SW 1271 (cell line): ENCODE results near the gene FCN3.
"Not testable (repeated sequence)": the region's sequence is repeated elsewhere in the genome, so short reads cannot be mapped to it uniquely, and the experiment has no call there.

Experiments used
- DNase-seq, 2 experiments: peaks; one replicate each; lab custom pipeline; 2025; lab: John Stamatoyannopoulos, UW

Gene FCN3

GRCh38 chr1:27374362-27375086 is at the start of gene FCN3:
Gene FCN3 (minus strand): TSS chr1:27374824. CDS start chr1:27374818, 6 bp downstream.
- no peak for DNase-seq

GRCh38 chr1:27423709-27424108 is 49.1 kb upstream of the FCN3 start:
- no peak for DNase-seq

GRCh38 chr1:27418326-27419185 is 43.9 kb upstream of the FCN3 start:
- no peak for DNase-seq

- DNase-seq: no peak
Observed at GRCh38 chr1:27417713-27418112, 43.1 kb upstream of the FCN3 start.

- DNase-seq: peak in 1 of 2 experiments; percentile 52
Observed at GRCh38 chr1:27416387-27417111, 41.9 kb upstream of the FCN3 start.

GRCh38 chr1:27414091-27414490 is 39.5 kb upstream of the FCN3 start:
- no peak for DNase-seq

- no peak for DNase-seq
Observed at GRCh38 chr1:27413004-27413403, 38.4 kb upstream of the FCN3 start.

GRCh38 chr1:27412502-27412901 is 37.9 kb upstream of the FCN3 start:
- DNase-seq: no peak

- DNase-seq: no peak
Observed at GRCh38 chr1:27410709-27411108, 36.1 kb upstream of the FCN3 start.

- DNase-seq: no peak
Observed at GRCh38 chr1:27409669-27410068, 35.0 kb upstream of the FCN3 start.

GRCh38 chr1:27408151-27408550 is 33.5 kb upstream of the FCN3 start:
- no peak for DNase-seq

GRCh38 chr1:27406791-27407190 is 32.2 kb upstream of the FCN3 start:
- not testable (repeated sequence) for DNase-seq

GRCh38 chr1:27406362-27406680 is 31.7 kb upstream of the FCN3 start:
- no peak for DNase-seq

GRCh38 chr1:27405598-27406361 is 31.2 kb upstream of the FCN3 start:
- DNase-seq: not testable (repeated sequence)

- no peak for DNase-seq
Observed at GRCh38 chr1:27405074-27405473, 30.4 kb upstream of the FCN3 start.

- no peak for DNase-seq
Observed at GRCh38 chr1:27403931-27404330, 29.3 kb upstream of the FCN3 start.

- no peak for DNase-seq
Observed at GRCh38 chr1:27403065-27403726, 28.6 kb upstream of the FCN3 start.

GRCh38 chr1:27402349-27402754 is 27.7 kb upstream of the FCN3 start:
- DNase-seq: no peak

- DNase-seq: no peak
Observed at GRCh38 chr1:27400963-27401341, 26.3 kb upstream of the FCN3 start.

- DNase-seq: no peak
Observed at GRCh38 chr1:27400082-27400962, 25.7 kb upstream of the FCN3 start.
